ENCODE data around the gene ABI3. TPM values are rescaled to one million over a fixed set of nuclear protein-coding genes. Genes with fewer than 3 reads are reported as not detected.

The ABI3 gene
- total RNA-seq, 1 donor from 2014 or later: 16.9 TPM

DNA sequence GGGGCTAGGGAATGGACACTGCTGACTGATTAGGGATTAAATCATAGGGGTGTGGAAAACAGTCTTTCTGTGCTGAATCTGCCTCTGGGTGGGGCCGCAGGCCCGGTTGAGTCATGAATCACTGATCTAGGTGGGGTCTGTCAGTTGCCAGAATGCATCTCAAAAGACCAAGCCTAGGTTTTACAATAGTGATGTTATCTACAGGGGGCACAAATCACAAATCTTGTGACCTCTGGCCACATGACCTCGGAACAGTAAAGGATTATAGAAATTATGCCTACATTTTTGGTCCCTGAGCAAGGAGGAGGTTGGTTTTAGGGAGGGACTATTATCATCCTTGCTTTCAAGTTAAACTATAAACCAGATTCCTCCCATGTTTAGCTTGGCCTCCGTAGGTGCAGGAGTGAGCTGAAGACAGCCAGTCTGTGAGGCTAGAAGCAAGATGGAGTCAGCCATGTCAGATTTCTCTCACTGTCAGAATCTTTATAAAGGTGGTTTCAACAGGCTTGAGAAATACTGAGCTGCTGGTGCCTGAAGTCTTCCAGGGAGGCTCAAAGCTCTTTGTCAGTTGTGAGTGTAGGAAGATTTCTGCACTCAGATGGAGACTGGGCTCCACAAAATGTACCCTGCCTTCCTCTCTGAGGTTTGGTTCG is 13.0 kb upstream of the ABI3 start:
- DNase-seq (ENCODE audit: low read depth in 2 of 2): no peak

DNA sequence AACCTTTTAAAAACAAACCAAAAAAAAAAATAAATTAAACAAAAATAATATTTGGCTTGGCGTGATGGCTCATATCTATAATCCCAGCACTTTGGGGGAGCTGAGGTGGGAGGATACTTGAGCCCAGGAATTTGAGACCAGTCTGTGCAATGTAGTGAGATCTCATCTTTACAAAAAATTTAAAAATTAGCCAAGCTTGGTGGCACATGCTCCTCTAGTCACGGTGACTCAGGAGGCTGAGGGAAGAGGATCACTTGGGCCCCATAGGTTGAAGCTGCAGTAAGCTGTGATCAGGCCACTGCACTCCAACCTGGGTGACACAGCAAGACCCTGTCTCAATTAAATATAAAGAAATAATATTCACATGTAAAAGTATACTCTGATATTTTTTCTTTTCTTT is 12.3 kb upstream of the ABI3 start:
- DNase-seq (ENCODE audit: low read depth in 2 of 2): no peak

DNA sequence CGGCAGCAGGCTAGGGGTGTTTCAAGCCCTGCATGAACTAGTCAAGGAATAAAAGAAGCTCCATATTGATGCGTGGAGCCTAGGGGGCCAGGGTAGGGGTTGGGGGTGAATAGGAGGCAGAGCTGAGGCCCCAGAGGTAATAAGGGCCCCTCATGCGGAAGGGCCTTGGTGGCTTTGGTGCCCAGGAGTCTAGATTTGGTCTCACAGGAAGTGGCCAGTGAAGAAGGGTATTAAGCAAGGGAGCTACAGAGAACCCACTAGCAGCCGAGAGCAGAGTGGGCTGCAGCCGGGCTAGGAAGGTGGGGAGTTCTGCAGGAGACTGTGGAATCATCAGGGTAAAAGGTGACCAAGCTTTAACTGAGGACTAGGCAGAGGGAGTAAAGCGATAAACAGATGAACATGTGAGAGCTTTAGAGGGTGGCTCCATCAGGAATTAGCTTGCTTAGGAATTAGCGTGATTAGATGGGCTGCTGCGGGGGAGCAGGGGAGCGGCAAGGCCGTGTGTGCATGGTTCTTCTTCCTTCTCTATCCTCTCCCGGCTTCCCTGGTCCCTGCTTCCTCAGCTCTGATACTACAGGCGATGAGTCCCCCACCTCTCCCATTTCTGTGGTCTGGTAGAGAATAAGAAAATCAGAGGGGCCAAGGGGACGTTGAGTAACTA is 10.0 kb upstream of the ABI3 start:
- no peak for DNase-seq (ENCODE audit: low read depth in 2 of 2)

DNA sequence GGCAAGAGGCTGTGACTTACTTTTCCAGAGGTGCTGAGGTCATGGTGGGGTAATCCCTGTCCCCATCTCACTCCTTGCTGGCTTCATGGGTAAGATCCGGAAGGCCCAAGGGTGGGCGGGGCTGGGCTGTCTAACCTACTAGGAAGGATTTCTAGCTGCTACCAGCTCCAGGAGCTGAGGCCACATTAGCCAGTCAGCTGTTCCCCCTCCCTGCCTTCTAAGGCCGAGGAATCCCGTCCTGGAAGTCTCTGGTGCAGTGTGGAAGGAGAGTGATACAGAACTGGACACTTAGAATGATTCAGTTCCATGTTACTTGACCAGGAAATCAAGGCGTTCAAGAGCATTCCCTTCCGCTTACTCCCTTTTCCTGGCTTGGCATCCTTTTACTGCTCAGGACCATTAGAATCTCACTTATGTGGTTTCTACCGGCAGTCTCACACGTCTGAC is 9.0 kb upstream of the ABI3 start:
- peak in 1 of 2 donors; percentile 53 for DNase-seq (ENCODE audit: low read depth in 2 of 2)

DNA sequence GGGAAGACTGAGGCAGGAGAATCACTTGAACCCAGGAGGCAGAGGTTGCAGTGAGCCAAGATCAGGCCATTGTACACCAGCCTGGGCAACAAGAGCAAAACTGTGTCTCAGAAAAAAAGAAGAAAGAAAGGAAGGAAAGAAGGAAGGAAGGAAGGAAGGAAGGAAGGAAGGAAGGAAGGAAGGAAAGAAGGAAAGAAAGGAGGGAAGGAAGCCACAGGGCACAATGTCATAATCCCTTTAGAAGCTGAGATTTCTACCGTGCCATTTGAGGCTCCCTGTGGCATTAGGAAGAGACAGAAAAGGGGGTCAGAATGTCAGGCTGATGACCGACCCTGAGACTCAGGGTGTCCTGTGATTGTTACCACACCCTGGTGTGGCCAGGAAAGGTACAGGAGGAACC is 6.7 kb upstream of the ABI3 start:
- DNase-seq (ENCODE audit: low read depth in 2 of 2): no peak

DNA sequence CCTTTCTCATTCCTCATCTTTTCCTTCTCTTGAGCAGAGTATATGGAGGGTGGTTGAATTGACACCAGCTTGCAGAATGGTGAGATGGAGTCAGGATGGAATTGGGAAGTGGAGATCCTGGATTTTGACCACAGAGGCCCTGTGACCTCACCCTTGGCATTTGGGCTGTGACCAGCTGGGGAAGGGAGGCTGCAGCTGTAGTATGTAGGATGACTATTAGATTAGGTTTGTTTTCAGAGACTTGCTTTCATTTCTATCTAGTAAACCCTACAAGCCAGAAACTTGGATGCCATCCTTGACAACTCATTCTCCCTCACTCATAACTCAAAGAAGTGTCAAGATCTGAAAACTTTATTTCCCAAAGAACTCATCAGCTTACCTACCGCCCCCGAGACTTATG is 6.0 kb upstream of the ABI3 start:
- no peak for DNase-seq (ENCODE audit: low read depth in 2 of 2)

DNA sequence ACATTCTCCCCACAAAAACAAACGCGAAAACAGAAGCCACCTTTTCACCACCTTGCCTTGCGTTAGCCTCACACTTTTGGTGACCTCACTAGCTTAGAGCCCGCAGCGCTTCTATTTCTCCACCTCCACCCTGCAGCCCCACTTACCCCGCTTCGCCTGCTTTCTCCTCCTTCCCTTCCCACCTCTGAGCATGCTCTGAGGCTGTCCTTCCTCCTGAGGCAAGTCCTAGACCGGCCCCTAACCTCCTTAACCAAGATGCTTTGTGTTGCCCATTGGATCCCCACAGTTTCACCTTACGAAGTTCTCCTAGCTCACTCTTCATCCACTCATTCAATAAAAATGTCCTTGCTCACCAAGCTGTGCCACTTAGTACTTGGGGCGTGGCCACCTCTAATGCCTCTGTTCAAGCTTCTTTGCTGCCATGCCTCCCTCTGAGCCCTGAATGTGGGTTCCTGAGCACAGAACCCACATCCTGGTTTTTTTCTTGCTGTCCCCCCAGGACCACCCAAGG is 1.4 kb upstream of the ABI3 start:
- no peak for DNase-seq (ENCODE audit: low read depth in 2 of 2)

DNA sequence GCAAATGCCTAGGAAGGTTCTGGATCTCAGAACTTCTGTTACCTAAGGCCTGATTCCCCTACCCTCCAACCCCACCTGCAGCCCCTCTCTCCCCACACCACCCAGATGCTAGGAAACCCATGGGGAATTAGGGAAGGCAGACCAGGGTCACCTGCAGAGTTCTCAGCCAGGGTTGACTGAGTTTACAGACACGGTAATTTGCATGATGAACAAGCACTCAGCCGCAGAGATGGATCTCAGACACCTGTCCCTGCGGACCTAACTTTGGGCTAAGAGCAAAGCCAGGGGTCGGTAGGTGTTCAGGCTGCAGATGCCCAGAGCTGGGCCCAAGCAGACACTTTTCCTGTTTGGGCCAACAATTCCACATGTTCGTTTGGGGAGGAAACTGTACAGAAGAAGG is 2.9 kb downstream of the ABI3 start:
- DNase-seq (ENCODE audit: low read depth in 2 of 2): no peak

DNA sequence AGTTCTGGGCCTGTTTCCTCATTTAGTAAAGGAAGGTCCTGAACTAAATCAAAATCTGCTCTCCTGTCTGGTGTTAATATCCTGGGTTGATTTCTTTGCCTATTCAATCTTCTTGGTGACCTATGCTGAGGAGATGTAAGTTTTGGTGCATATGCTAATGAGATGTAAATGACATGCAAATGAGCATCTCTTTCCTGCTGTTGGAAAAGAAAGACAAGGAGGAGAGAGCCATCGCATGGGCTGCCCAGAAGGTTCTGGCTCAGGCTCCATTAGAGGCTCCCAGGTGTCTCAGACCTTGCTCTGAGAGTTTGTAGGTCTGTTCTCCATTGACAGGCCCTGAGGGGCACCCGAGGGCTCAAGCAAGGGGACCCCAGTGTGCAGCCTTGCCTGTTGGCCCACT is 3.3 kb downstream of the ABI3 start:
- DNase-seq (ENCODE audit: low read depth in 2 of 2): no peak

DNA sequence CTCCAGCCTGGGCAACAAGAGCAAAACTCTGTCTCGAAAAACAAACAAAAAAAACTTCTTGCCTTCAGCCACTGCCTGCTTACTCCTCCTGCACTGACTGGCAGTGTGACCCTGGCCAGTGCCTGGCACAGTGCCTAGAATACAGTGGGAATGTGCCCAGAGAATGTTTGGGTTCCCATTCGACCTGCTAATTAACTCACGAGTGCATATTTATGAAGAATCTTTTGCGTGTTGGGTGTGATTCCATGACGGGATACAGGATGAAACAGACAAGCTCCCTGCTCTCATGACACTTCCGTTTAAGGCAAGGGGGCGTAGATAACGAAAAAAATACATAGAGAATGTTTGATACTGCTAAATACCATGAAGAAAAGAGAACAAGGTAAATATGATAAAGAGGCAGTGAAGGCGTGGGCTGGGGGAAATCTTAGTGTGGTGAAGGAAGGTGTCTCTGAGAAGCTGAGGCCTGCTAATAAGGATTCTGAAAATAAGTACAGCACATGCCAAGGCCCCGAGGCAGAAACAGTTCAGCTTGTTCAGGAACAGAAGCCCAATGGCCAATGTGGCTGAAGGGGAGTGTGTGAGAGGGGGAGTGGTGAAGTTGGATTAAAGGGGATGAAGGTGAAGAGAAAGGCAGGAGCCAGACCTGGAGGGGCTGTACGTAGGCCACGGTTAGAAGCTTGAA is 4.3 kb downstream of the ABI3 start:
- DNase-seq (ENCODE audit: low read depth in 2 of 2): peak; percentile 31 to 64

DNA sequence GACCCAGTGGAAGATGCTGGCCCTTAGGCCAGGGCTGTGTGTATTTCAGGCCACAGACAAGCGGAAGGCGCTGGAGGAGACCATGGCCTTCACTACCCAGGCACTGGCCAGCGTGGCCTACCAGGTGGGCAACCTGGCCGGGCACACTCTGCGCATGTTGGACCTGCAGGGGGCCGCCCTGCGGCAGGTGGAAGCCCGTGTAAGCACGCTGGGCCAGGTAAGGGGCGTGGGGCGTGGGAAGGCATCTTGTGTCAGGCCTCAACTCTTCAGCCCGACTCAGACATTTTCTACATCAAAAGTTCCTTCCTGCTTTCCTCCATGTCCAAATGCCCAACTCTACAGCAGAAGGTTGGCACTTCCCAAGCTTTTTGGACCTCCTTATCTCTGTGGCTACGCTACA is 6.0 kb downstream of the ABI3 start:
- no peak for DNase-seq (ENCODE audit: low read depth in 2 of 2)

DNA sequence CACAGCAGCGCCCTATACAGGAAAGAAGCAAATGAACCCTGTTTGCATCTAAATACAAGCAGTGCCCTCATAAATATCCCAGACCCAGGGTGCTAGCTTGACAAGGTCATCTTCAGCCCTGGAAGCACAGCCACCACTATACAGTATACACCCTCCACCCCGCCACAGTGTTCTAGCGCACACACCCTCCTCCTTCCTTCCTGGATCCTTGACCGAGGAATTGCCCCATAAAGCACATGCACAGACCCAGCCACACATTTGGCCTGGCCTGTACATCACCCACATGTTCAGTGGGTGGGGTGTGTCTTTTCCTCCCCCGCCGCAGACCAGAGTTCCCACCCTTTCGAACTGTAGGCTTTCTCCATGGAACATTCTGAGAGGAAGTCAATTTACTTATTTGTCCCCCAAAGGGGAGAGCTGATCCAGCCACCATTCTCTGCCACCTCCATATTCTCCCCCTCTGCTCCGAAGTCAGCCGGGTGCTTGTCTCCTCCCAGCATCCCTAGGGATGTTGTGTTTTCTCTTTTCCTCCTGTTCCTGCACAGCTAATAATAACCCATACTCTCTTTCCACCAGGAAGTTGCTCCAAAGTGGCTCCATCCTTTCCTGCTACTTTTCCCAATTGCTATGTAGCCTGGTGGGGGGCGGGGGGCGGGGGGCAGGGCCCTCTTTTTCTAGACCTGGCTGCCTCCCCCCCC is 6.6 kb downstream of the ABI3 start:
- no peak for DNase-seq (ENCODE audit: low read depth in 2 of 2)

DNA sequence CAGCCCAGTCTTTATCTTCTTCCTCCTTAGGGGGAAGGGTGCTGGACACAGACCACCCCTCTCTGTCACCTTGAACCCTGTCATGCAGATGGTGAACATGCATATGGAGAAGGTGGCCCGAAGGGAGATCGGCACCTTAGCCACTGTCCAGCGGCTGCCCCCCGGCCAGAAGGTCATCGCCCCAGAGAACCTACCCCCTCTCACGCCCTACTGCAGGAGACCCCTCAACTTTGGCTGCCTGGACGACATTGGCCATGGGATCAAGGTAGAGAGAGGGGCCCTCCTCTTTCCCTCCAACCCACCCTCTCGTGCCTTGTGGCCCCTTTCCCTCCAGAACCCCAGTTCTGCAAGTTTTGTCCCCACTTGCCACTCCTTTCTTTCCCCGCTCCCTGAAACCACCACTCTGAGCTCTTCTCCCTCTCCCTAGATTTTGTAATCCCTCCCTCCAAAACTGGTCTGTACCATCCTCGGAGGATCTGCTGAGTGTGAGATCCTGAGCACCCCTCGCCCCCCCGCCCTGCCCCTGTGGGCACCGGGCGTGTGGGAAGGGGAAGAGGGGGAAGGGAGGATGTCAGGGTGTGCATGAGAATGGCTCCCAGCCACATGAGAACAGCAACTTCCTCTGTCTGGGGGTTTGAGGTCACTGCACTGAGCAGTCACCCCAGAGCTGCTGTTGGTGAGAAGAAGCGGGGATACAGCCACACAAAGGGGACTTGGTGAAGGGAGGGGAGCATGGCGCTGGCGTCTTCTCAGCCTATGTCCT is 7.3 kb downstream of the ABI3 start:
- no peak for DNase-seq (ENCODE audit: low read depth in 2 of 2)

DNA sequence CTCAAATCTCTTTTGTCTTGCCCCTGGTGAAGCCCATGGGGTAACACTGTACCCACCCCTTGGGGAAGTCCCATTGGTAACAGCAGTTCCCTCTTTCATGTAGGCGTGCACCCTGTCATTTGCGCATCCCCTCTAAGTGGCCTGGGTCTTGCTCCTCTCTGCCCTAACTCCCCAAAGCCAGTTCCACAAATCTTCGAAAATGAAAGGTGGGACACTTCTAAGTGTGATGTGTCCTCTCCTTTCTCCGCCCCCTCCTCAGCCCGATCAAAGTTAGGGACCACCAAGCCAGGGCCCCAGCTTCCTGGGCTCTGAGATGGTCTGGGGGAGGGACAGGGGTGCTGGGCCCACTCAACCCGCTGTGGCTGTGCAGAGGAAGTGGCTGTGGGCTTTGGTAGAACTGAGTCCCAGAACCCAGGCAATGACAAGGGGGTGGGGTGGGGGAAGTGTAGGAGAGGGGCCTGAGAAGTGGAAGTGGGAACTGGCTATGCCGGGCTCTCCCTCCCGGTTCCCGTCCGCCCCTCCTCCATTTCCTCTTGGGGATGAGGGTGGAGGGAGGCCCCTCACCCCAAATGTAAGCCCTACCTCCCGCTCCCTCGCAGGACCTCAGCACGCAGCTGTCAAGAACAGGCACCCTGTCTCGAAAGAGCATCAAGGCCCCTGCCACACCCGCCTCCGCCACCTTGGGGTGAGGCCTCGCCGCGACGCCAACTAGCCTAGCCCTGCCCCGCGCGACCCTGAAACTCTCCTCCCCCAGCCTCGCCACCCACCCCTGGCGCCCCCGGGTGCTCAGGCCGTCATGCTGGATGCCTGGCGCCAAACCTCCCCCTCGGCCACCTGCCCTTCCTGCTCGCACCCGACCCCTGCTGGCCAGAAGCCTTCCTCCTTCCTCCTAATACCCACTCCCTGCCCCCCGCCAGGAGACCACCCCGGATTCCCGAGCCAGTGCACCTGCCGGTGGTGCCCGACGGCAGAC is 8.7 kb downstream of the ABI3 start:
- DNase-seq (ENCODE audit: low read depth in 2 of 2): no peak

DNA sequence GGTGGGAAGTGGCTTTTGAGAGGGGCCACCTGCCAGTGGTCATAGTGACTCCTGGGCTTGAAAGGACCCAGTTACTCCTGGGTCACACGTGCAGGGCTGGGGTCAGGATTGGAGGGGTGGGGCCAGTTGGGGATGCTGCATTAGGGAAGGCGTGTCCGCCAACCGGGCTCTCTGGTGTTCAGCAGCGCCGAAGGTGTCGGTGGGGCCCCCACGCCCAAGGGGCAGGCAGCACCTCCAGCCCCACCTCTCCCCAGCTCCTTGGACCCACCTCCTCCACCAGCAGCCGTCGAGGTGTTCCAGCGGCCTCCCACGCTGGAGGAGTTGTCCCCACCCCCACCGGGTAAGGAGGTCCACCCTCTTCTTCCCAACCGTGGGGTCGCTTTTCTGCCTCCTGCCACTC is 9.5 kb downstream of the ABI3 start:
- DNase-seq (ENCODE audit: low read depth in 2 of 2): no peak

DNA sequence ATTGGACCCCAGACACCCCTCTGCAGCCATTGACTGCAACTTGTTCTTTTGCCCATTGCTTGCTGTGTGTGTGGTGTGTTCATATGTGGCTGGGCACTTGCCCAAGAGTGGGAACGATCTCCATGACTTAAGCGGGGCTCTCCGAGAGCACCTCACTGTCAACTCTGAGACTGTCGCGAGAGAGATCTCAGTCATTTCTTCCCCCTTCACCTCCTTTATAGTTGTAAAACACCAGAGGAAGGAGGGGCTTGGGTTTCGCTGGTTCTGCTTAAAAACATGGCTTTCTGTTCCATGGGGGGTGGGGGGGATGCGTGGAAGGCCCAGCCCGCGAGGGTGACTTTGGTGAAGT is 12.6 kb downstream of the ABI3 start:
- no peak for DNase-seq (ENCODE audit: low read depth in 2 of 2)

DNA sequence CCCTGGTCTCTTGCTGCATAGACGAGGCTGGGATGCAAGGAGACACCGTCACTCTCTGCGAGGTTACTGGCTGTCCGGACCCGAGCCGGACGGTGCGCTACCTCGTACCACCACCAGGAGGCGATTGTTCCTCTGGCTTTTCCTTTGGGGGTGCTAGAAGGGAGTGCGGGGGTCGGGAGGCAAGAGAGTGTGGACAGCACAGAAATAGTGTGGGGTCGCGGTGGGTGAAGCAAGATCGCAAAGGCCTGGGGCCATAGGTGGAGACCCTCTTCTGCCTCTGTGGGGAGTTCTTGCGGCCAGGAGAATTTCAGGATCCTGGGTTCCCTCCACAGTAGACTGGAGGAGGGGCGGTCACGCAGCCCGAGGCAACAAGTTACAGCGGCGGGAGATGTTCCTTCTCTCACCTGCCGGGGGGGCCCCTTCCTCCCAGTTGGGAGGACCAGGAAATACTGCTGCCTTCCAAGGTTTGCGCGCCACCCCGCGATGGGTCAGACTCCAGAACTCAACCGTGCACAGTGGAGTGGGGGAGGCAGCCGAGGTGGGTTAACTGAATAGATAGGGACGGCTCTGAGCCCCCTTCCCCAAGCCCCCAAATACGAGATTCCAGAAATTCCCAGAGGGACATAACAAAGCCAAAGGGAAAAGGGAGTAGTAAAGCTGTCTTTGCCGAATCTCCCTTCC is 13.2 kb downstream of the ABI3 start:
- peak in 1 of 2 donors; percentile 38 for DNase-seq (ENCODE audit: low read depth in 2 of 2)

DNA sequence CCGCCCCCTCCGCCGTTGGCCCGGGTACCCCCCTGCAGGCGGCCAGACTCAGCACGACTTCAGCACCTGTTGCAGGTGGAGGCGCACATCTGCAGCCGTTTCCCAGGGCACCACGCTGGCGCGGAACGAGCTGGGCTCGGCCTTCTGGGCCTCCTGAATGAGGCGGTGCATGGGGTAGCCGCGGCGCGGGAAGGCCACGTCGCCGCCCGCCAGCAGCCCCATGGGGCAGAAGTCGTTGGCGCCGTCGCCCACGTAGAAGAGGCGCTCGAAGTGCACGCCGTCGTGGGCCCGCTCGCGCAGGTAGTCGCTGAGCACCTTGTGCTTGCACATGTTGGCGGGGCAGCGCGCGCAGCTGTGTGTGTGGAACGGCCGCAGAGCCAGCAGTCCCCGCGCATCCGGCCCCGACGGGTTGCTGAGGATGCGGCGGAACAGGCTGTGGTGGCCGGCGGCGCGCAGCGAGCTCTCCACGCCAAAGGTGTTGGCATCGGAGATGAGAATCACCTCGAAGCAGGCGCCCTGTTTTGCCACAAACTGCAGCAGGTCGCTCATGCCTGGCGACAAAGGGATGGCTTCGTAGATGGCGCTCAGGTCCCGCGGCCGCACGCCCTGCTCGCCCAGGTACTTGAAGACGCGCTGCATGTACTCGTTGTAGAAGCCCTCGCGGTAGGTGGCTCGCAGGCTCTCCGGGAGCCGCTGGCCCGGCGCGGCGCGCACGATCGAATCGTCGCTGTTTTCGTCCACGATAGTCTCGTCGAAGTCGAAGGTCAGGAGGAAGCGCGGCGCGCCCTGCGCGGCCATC is 13.9 kb downstream of the ABI3 start:
- DNase-seq (ENCODE audit: low read depth in 2 of 2): peak in 1 of 2 donors; percentile 33

DNA sequence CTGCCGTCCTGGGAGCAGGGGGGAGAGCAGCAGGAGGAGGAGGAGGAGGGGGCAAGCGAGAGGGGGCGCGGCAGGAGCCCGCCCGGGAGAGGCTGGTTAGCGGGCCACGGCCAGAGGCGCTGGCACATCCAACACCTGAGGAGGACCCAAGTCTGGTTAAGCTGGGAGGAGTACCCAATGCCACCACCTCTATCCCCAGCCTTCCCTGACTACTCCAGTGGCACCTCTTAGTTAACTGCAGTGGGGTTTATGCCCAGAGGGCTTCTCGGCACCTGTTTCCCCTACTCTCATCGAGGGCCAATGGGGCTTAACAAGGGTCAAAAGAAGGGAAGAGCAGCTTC is 14.5 kb downstream of the ABI3 start:
- no peak for DNase-seq (ENCODE audit: low read depth in 2 of 2)

All from dermis microvascular lymphatic vessel endothelial cell (primary cell).